Activated CD8-positive, alpha-beta memory T cell treated with anti-CD3 and anti-CD28 coated beads, Interleukin-2, amount 50 U/mL, for 4 hours (primary cell): Measurements from ENCODE around the gene ERP27.

Experiments
- DNase-seq: peaks from one replicate; pipeline ENCODE4 v3.0.0-alpha.2; 2020

ERP27 gene

GRCh38 chr12:14934511-14934910, 3.8 kb downstream of the ERP27 start:
- DNase-seq = no peak

GRCh38 chr12:14931791-14932560, 6.4 kb downstream of the ERP27 start:
- DNase-seq = no peak

- no peak for DNase-seq
Measured at GRCh38 chr12:14931359-14931758, 7.0 kb downstream of the ERP27 start.

GRCh38 chr12:14930299-14930698, 8.0 kb downstream of the ERP27 start:
- DNase-seq = no peak

- no peak for DNase-seq
Measured at GRCh38 chr12:14928931-14929330, 9.4 kb downstream of the ERP27 start.

GRCh38 chr12:14927267-14927666, 11.1 kb downstream of the ERP27 start:
- DNase-seq = no peak

GRCh38 chr12:14924541-14924940, 13.8 kb downstream of the ERP27 start:
- no peak for DNase-seq

GRCh38 chr12:14923944-14924343, 14.4 kb downstream of the ERP27 start:
- no peak for DNase-seq

- no peak for DNase-seq
Measured at GRCh38 chr12:14921218-14921617, 17.1 kb downstream of the ERP27 start.

- DNase-seq = no peak
Measured at GRCh38 chr12:14920475-14921126, 17.7 kb downstream of the ERP27 start.

- no peak for DNase-seq
Measured at GRCh38 chr12:14919455-14919854, 18.9 kb downstream of the ERP27 start.

- DNase-seq = no peak
Measured at GRCh38 chr12:14915736-14916135, 22.6 kb downstream of the ERP27 start.

GRCh38 chr12:14913381-14913781, 25.0 kb downstream of the ERP27 start:
- DNase-seq = no peak

GRCh38 chr12:14911131-14911530, 27.2 kb downstream of the ERP27 start:
- DNase-seq = no peak

GRCh38 chr12:14910090-14910915, 28.0 kb downstream of the ERP27 start:
- no peak for DNase-seq

GRCh38 chr12:14907953-14908352, 30.4 kb downstream of the ERP27 start:
- DNase-seq = no peak

GRCh38 chr12:14906114-14906513, 32.2 kb downstream of the ERP27 start:
- no peak for DNase-seq

GRCh38 chr12:14905269-14906004, 32.9 kb downstream of the ERP27 start:
- DNase-seq = no peak

GRCh38 chr12:14904854-14905253, 33.5 kb downstream of the ERP27 start:
- no peak for DNase-seq

- DNase-seq = no peak
Measured at GRCh38 chr12:14903386-14904098, 34.8 kb downstream of the ERP27 start.

- DNase-seq = no peak
Measured at GRCh38 chr12:14902465-14902864, 35.9 kb downstream of the ERP27 start.

- DNase-seq = no peak
Measured at GRCh38 chr12:14901228-14901562, 37.1 kb downstream of the ERP27 start.
